NCI-H446 treated with DMSO at 0.1 percent for 48 hours (cell line): ENCODE results near the gene ELP2.
"Not testable (repeated sequence)": the region's sequence is repeated elsewhere in the genome, so short reads cannot be mapped to it uniquely, and the experiment has no call there.

ENCODE experiments used
- DNase-seq: peaks from one replicate; lab custom pipeline; 2025; lab: John Stamatoyannopoulos, UW

Gene ELP2

GRCh38 chr18:36160959-36161371 is 31.3 kb downstream of the ELP2 start:
- no peak for DNase-seq

GRCh38 chr18:36162981-36163380 is 33.3 kb downstream of the ELP2 start:
- DNase-seq, result no peak

DNA sequence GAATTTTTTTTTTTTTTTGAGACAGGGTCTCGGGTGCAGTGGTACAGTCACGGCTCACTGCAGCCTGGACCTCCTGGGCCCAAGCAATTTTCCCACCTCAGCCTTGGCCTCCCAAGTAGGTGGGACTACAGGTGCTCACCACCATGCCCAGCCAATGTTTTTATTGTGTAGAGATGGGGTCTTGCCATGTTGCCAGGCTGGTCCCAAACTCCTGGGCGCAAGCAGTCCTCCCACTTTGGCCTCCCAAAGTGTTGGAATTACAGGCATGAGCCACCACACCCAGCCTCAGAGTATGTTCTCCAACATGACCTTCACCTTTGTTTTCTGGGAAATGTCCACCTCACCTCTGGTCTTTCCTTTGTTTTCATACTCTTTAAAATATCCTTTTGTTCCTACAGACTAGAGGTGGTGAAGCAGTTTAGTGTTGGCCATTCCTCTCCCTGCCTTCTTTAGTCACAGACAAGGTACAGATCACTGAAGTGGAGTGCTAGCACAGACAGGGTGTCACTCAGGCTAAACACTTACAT is 38.1 kb downstream of the ELP2 start:
- DNase-seq, result no peak

- DNase-seq, result not testable (repeated sequence)
Measured at GRCh38 chr18:36168296-36168695, 38.6 kb downstream of the ELP2 start.

- no peak for DNase-seq
Measured at GRCh38 chr18:36169938-36170337, 40.2 kb downstream of the ELP2 start.

GRCh38 chr18:36175481-36175880 is 45.8 kb downstream of the ELP2 start:
- no peak for DNase-seq

- no peak for DNase-seq
Measured at GRCh38 chr18:36176177-36176584, 46.5 kb downstream of the ELP2 start.

DNA sequence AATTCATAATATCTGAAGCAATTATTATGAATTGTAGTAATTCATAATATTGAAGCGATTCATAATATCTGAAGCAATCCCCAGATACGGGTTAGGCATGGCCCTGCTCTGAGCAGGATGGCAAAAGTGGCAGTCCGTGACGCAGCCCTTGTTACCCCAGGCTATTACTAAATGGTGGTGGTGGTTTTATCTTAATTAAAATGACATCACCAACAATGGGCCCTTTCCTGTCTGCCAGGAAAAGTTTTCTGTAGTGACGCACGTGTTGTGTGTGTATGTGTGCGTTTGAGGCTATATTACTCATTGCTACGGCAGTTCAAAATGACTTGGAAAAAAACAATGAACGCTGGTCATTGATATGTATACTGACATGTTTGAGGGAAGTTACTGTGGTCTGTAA is 47.0 kb downstream of the ELP2 start:
- DNase-seq, result no peak

DNA sequence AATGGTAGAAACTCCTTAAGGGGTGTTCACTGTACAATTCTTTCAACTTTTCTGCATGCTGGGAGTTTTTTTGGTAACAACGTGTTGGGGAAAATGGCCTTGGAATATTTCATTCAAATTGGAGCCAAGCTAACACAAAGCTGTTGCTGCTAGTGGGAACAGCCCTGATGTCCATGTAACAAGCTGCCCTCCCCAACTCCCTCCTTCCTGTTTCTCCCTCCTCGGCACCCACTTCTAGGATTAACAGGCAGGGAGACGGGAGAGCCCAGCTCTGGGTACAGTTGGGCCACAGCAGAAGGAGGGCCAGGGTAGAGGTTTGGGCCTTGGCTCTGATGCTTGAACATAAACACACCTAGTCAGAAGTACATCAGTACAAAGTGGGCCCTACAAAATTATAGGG is 48.2 kb downstream of the ELP2 start:
- no peak for DNase-seq

- no peak for DNase-seq
Measured at GRCh38 chr18:36179562-36180355, 50.1 kb downstream of the ELP2 start.

GRCh38 chr18:36181441-36181840 is 51.7 kb downstream of the ELP2 start:
- DNase-seq, result no peak

DNA sequence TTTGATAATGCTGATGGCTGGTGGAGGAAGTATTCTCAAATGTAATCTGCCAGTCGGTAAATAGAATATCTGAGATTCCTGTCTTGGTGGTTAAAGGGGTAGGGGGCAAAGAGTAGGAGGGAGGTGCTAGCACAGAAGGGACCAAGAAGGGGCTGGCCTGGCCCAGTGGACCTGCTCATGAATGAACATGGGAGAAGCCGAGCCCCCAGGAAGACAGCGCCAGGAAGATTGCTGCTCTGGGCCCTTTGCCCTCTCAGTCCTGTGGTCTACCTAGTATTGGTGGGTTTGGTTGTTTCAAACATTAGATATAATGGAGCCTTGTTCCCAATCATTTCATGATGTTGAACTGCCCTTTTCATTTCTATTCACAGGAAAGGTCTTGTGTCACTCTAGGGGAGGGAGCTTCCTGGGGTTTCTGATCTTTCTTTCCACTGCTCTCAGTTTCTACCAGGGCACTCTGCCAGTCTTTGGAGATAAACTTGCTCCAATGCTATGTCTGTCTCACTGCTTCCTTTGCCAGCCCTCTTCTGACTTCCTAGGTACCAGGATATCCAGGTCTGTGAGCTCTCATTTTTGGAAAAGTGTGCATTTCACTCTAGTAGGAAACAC is 52.3 kb downstream of the ELP2 start:
- DNase-seq, result no peak

GRCh38 chr18:36183033-36183432 is 53.3 kb downstream of the ELP2 start:
- no peak for DNase-seq

DNA sequence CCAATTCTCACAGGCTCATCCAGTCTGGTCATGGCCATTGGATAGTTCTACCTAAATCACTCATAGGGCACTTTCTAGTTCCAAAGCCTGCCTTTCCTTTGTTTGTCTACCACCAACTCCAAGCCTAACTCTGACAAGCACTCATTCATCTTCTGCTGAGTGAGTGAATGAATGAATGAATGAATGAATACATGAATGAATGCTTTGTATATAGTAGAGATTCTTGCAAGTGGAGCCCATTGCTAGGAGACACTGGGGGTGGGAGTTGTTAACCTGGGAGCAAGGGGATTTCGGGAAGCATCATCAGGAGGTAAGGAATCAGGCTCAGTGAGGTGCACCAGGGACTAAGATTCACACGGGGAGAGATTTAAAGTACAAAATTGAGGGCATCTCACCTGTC is 54.3 kb downstream of the ELP2 start:
- no peak for DNase-seq

GRCh38 chr18:36185157-36185556 is 55.5 kb downstream of the ELP2 start:
- DNase-seq, result no peak

DNA sequence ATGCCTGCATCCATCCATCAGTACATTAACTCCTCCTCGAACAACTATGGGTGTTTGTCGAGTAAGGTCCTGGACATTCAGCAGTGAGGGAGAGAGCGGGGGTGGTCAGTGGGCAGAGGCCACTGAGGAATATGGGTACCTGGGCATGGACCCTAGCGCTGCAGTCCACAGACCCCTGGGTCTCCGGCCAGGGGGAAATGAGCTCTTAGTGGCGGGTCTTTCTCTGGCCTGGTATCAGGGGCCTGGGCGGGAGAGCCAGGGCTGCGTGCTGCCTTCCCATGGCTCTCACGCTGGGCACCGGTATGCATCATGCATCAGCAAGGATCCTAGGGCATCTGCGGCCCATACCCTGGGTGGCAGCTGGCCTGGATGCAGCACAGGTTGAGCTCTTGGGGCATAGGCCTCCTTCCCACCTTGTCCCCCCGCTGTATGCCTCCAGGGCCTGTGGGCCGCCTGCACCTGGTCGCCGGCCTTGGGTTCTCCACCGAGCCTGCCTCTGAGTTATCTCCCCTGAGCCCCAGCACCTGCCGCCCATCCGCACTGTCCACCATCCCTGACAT is 56.3 kb downstream of the ELP2 start:
- DNase-seq, result no peak

DNA sequence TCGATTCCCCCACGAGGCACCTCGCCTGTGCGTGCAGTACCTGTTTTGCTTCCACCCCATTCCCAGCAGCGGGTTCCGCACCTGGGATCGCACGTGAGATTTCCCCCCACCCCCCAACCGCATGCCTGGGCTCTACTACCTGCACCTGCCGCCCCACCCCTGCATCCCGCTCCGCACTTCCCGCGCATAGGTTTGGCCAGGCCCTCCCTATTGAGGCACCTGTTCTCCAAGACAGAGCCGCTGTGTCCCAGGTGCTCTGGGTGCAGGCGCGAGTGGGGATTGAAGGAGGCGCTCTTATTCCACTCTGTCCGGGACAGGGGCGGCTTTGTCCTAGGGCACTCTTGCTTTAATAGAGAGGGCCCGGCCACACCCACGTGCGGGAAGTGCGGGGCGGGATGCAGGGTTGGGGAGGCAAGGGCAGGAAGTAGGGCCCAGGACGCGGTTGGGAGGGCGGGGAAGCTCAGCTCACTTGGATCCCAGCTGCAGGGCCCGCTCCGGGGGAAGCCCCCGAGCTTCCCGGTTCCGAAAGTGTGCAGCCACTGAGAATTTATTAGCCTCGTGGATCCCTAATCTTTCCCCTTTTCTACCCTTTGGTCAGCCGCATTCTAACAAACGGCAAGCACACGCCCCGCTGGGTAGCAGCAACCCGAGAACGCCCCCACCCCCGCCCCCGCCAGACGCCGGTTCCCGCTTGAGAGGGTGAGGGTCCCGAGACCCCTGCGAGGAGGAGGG is 56.9 kb downstream of the ELP2 start:
- no peak for DNase-seq

DNA sequence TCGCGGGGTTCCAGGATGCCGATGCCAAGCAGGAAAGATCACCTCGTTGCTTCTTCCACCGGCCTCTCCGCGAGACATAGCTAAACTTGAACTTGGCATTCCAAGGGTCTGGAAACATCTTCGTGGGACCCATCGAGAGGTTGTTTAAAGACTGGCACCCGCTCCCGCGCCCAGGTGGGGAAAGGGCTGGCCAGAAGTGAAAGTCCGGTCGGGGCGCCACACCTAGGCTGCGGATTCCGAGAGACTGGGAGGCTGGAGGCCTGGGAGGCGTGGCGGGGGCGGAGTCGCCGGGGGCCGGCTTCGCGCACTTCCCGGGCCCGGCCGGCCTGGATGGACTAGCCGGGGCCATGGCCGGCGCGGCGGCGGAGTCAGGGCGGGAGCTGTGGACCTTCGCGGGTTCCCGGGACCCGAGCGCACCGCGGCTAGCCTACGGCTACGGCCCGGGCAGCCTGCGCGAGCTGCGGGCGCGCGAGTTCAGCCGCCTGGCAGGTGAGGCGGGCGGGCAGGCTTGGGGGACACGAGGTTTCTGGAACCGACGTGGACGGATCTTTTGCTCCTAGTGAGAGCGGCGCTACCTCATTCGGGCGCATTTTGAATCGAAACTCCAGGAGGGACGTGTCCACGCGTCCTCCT is 57.6 kb downstream of the ELP2 start, which contains the start of gene MOCOS:
Gene MOCOS, plus strand, starts transcription at position 305 of the 633 bp plus-strand sequence. Its CDS starts 43 bp downstream, at position 348.
- no peak for DNase-seq

- peak; percentile 40 for DNase-seq
Measured at GRCh38 chr18:36187826-36188721, 58.4 kb downstream of the ELP2 start.

GRCh38 chr18:36188916-36189315 is 59.2 kb downstream of the ELP2 start:
- no peak for DNase-seq

GRCh38 chr18:36189486-36189885 is 59.8 kb downstream of the ELP2 start:
- no peak for DNase-seq
